DND-41 (cell line): ENCODE results near the gene TCF4.

Experiments
- EZH2 ChIP-seq: IDR thresholded peaks from 3 replicates; pipeline ENCODE4 v1.6.1; 2012; ENCODE audit warnings: borderline replicate concordance, low read depth, mild to moderate bottlenecking, moderate library complexity, low read length, inconsistent platforms; ENCODE audit not compliant: severe bottlenecking
- TF ChIP-seq, protein P1 (sequence below): IDR thresholded peaks from 2 replicates; pipeline ENCODE4 v1.5.1; 2012; ENCODE audit warnings: borderline replicate concordance, low read length, moderate library complexity, mild to moderate bottlenecking; ENCODE audit not compliant: poor library complexity, severe bottlenecking; ENCODE audit errors: extremely low read depth

DNA sequence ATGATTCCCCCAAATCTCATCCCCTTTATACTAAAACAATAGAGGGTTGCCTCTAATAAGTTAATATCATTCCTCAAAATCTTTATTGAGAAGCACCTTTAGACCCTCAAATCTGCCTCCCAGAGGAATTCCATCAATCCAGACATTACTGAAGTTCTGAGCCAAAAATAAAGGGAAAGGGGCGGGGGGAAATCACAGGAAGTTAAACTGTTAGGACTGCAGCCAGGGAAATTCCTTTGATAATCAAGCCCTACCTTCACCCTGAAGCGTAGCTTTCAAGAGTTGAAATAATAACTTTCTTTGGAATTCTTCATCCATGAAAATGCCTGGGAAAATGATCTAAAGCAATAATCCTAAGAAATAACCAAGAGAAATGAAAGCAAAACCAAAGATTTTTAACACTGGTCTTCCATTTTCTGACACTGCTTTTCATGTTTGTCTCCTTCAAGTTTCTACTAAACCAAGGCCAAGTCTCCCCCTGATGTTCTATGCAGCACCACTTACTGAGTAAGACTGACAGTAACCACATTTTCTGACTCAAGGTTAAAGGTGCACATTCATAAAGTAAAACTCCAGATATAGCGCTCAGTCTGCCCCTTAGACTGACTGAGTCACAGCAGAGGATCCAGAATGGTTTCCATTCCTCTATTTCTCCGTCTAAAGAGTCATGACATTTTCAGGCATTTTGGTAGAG is 78.2 kb downstream of the TCF4 start:
- TF ChIP-seq, protein P1, sequence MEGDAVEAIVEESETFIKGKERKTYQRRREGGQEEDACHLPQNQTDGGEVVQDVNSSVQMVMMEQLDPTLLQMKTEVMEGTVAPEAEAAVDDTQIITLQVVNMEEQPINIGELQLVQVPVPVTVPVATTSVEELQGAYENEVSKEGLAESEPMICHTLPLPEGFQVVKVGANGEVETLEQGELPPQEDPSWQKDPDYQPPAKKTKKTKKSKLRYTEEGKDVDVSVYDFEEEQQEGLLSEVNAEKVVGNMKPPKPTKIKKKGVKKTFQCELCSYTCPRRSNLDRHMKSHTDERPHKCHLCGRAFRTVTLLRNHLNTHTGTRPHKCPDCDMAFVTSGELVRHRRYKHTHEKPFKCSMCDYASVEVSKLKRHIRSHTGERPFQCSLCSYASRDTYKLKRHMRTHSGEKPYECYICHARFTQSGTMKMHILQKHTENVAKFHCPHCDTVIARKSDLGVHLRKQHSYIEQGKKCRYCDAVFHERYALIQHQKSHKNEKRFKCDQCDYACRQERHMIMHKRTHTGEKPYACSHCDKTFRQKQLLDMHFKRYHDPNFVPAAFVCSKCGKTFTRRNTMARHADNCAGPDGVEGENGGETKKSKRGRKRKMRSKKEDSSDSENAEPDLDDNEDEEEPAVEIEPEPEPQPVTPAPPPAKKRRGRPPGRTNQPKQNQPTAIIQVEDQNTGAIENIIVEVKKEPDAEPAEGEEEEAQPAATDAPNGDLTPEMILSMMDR, result no peak
- TF ChIP-seq EZH2, result no peak
